GM18873 (cell line): Measurements from ENCODE around the gene HSD17B4.

Experiments used
- ATAC-seq: cut with Tn5 transposase; IDR thresholded peaks from one replicate; pipeline ENCODE4 v1.9.1; 2021; ENCODE audit warnings: mild to moderate bottlenecking, moderate library complexity, moderate number of reproducible peaks; ENCODE audit not compliant: unreplicated experiment, low FRiP score

HSD17B4 gene

GRCh38 chr5:119582987-119583386, 130.7 kb downstream of the HSD17B4 start:
- ATAC-seq: no peak

DNA sequence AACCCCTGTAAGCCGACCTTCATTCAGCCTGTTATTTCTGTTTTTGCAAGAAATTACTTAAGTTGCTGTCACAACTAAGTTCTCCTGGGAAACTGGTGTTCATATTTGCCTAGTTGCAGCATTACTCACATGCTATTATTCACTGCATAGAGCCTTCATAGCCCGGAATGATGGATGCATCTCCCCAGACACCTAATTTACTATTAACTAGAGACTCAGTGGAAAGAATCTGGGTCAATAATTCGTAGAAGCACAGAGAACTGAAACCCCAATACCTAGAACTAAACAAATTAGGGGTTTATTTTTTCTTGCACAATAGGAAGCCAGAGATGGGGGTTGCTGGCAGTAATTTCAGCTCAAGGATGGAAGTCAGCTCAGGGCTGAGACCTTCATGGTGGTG, 131.4 kb downstream of the HSD17B4 start:
- ATAC-seq: peak; percentile 97
